H9 (cell line): ENCODE results near the gene TM2D1. TPM values are rescaled to one million over a fixed set of nuclear protein-coding genes. Genes with fewer than 3 reads are reported as not detected.

Source experiments
- DNase-seq: peaks from one replicate; pipeline ENCODE4 v3.0.0-alpha.2; 2017
- H2AFZ ChIP-seq: one replicate; pipeline ENCODE4 v1.6.1; 2013; ENCODE audit warnings: mild to moderate bottlenecking, low read length, control low read depth, moderate library complexity
- H2AK5ac ChIP-seq: 2 replicates; pipeline ENCODE4 v1.6.1; 2013; ENCODE audit warnings: low read length, control low read depth, mixed read lengths; ENCODE audit not compliant: insufficient read length
- H2BK120ac ChIP-seq: one replicate; pipeline ENCODE4 v1.6.1; 2013; ENCODE audit warnings: low read depth, mild to moderate bottlenecking, low read length, control low read depth, inconsistent platforms; ENCODE audit not compliant: poor library complexity, severe bottlenecking
- H2BK12ac ChIP-seq: 2 replicates; pipeline ENCODE4 v1.6.1; 2013; ENCODE audit warnings: low read length, control low read depth, mixed read lengths, low read depth; ENCODE audit not compliant: insufficient read length
- H2BK15ac ChIP-seq: 2 replicates; pipeline ENCODE4 v1.6.1; 2013; ENCODE audit warnings: low read depth, low read length, control low read depth
- H2BK20ac ChIP-seq: one replicate; pipeline ENCODE4 v1.6.1; 2013; ENCODE audit warnings: low read depth, mild to moderate bottlenecking, low read length, control low read depth, inconsistent platforms; ENCODE audit not compliant: poor library complexity, severe bottlenecking
- H2BK5ac ChIP-seq: 2 replicates; pipeline ENCODE4 v1.6.1; 2013; ENCODE audit warnings: low read length, control low read depth, mixed read lengths; ENCODE audit not compliant: insufficient read length
- H3K14ac ChIP-seq: 2 replicates; pipeline ENCODE4 v1.6.1; 2013; ENCODE audit warnings: low read length, control low read depth; ENCODE audit not compliant: insufficient read depth
- H3K18ac ChIP-seq: 2 replicates; pipeline ENCODE4 v1.6.1; 2013; ENCODE audit warnings: low read depth, mild to moderate bottlenecking, mixed read lengths, low read length, control low read depth; ENCODE audit not compliant: insufficient read length
- H3K23ac ChIP-seq: 2 replicates; pipeline ENCODE4 v1.6.1; 2013; ENCODE audit warnings: low read length, control low read depth, mixed read lengths, low read depth; ENCODE audit not compliant: insufficient read length
- H3K23me2 ChIP-seq: 2 replicates; pipeline ENCODE4 v1.6.1; 2013; ENCODE audit warnings: low read depth, mild to moderate bottlenecking, mixed read lengths, low read length, control low read depth; ENCODE audit not compliant: insufficient read length, poor library complexity, severe bottlenecking
- H3K27ac ChIP-seq: 2 replicates; pipeline ENCODE4 v1.5.1; 2013; ENCODE audit warnings: low read length, control low read depth, mixed read lengths, low read depth; ENCODE audit not compliant: insufficient read length
- H3K27me3 ChIP-seq: 2 replicates; pipeline ENCODE4 v1.6.1; 2013; ENCODE audit warnings: low read length, control low read depth, inconsistent platforms; ENCODE audit not compliant: insufficient read depth
- H3K4ac ChIP-seq: 2 replicates; pipeline ENCODE4 v1.6.1; 2013; ENCODE audit warnings: low read depth, mild to moderate bottlenecking, control low read depth, inconsistent platforms, low read length, moderate library complexity
- H3K4me1 ChIP-seq: 2 replicates; pipeline ENCODE4 v1.6.1; 2013; ENCODE audit warnings: low read length, control low read depth, inconsistent platforms; ENCODE audit not compliant: insufficient read depth
- H3K4me2 ChIP-seq: 2 replicates; pipeline ENCODE4 v1.6.1; 2013; ENCODE audit warnings: low read length, control low read depth, mixed read lengths; ENCODE audit not compliant: insufficient read length, insufficient read depth
- H3K56ac ChIP-seq: 2 replicates; pipeline ENCODE4 v1.6.1; 2013; ENCODE audit warnings: low read depth, mild to moderate bottlenecking, mixed read lengths, low read length, control low read depth; ENCODE audit not compliant: insufficient read length
- H3K79me1 ChIP-seq: 2 replicates; pipeline ENCODE4 v1.6.1; 2013; ENCODE audit warnings: low read depth, mild to moderate bottlenecking, moderate library complexity, low read length, control low read depth, inconsistent platforms; ENCODE audit not compliant: insufficient read depth, poor library complexity, severe bottlenecking
- H3K79me2 ChIP-seq: 2 replicates; pipeline ENCODE4 v1.6.1; 2013; ENCODE audit warnings: low read length, control low read depth, inconsistent platforms; ENCODE audit not compliant: insufficient read depth
- H3K9ac ChIP-seq: 2 replicates; pipeline ENCODE4 v1.6.1; 2013; ENCODE audit warnings: low read length, control low read depth, mixed read lengths; ENCODE audit not compliant: insufficient read length; ENCODE audit errors: extremely low read depth
- H3K9me3 ChIP-seq: one replicate; pipeline ENCODE4 v1.6.1; 2013; ENCODE audit warnings: low read depth, low read length, inconsistent platforms; ENCODE audit not compliant: control insufficient read depth
- H3T11ph ChIP-seq: one replicate; pipeline ENCODE4 v1.6.1; 2013; ENCODE audit warnings: mild to moderate bottlenecking, low read length, control low read depth, inconsistent platforms
- H4K20me1 ChIP-seq: one replicate; pipeline ENCODE4 v1.6.1; 2013; ENCODE audit not compliant: control insufficient read depth, insufficient read length, insufficient read depth
- H4K5ac ChIP-seq: 2 replicates; pipeline ENCODE4 v1.6.1; 2013; ENCODE audit warnings: low read depth, mild to moderate bottlenecking, mixed read lengths, low read length, control low read depth; ENCODE audit not compliant: insufficient read length
- H4K8ac ChIP-seq: replicated peaks from 2 replicates; pipeline ENCODE4 v1.6.1; 2013; ENCODE audit warnings: low read length, control low read depth, mixed read lengths, low read depth; ENCODE audit not compliant: insufficient read length
- H4K91ac ChIP-seq: 2 replicates; pipeline ENCODE4 v1.6.1; 2013; ENCODE audit warnings: low read depth, mild to moderate bottlenecking, moderate library complexity, mixed read lengths, low read length, control low read depth; ENCODE audit not compliant: insufficient read length
- H3K27ac Mint-ChIP-seq, 3 experiments: 2 replicates in 2 of 3; 3 replicates in 1 of 3; pipeline ENCODE4 v1.8.0; 2020 to 2021; ENCODE audit warnings: mixed read lengths in 3 of 3, mild to moderate bottlenecking in 1 of 3, moderate library complexity in 1 of 3
- H3K27me3 Mint-ChIP-seq: 2 replicates; pipeline ENCODE4 v1.8.0; 2021; ENCODE audit warnings: low read depth, mild to moderate bottlenecking, moderate library complexity, mixed read lengths
- H3K36me3 Mint-ChIP-seq, 3 experiments: 2 replicates in 2 of 3; 3 replicates in 1 of 3; pipeline ENCODE4 v1.8.0; 2020 to 2021; ENCODE audit warnings: low read depth in 3 of 3, mixed read lengths in 3 of 3; ENCODE audit not compliant: insufficient read depth in 1 of 3
- H3K4me1 Mint-ChIP-seq, 2 experiments: 2 replicates each; pipeline ENCODE4 v1.8.0; 2020; ENCODE audit warnings: mixed read lengths in 2 of 2
- H3K4me3 Mint-ChIP-seq, 2 experiments: 2 replicates in 1 of 2; 3 replicates in 1 of 2; pipeline ENCODE4 v1.8.0; 2020 to 2021; ENCODE audit warnings: mild to moderate bottlenecking in 2 of 2, mixed read lengths in 2 of 2, moderate library complexity in 1 of 2
- H3K9me3 Mint-ChIP-seq, 2 experiments: 2 replicates in 1 of 2; 3 replicates in 1 of 2; pipeline ENCODE4 v1.8.0; 2020; ENCODE audit warnings: mild to moderate bottlenecking in 2 of 2, mixed read lengths in 2 of 2, moderate library complexity in 1 of 2
- CTCF ChIP-seq: fragments of 200-600 bp; sonication (generic); conservative IDR thresholded peaks from 3 replicates; pipeline ENCODE4 v1.8.0; 2021; ENCODE audit warnings: antibody characterized with exemption, mild to moderate bottlenecking
- WGBS: extraction: QIAGEN DNeasy Blood & Tissue Kit; methylation state at CpG from one replicate; pipeline ENCODE4 v1.1.7; 2013; ENCODE audit warnings: missing lambda C conversion rate, low lambda C conversion rate, mixed read lengths; ENCODE audit not compliant: insufficient read length; ENCODE audit errors: extremely low coverage; 5-methylcytosine and 5-hydroxymethylcytosine counted together
- total RNA-seq: library from RNA; stranded (reverse); gene quantifications from 2 replicates; pipeline ENCODE4 v1.2.1, GENCODE V29; 2021

The TM2D1 gene
- total RNA-seq, 1 experiment from 2014 or later: 20.3 TPM

- Mint-ChIP-seq H3K27me3 (no peaks in the 10 kb centered on the region), H3K9me3 (no peaks in the 10 kb centered on the region), H3K4me1 (peaks cover 27 to 30% of the 10 kb centered on the region in 2 experiments), H3K36me3 (peaks cover 0 to 5% (median 5%) of the 10 kb centered on the region in 3 experiments; a peak in 4 of 7 replicates), H3K27ac (no peak overlapping the region), H3K4me3 (peak overlapping the region; percentile 86 to 93)
- H4K5ac ChIP-seq: no peak overlapping the region
- no peak for TF ChIP-seq CTCF
- H4K91ac ChIP-seq: no peak overlapping the region
- H3K27ac ChIP-seq: no peak overlapping the region
- H3K4ac ChIP-seq: no peak overlapping the region
- peaks cover 9% of the 10 kb centered on the region for H3K23me2 ChIP-seq
- no peak overlapping the region for H3K18ac ChIP-seq
- H3K79me2 ChIP-seq: peaks cover 13% of the 10 kb centered on the region; the same call in 1 of the 2 replicates
- DNase-seq: no peak
- WGBS: no CpG with 5 or more reads among the region's 6 CpGs
- H3K79me1 ChIP-seq: peaks cover 3% of the 10 kb centered on the region
- H3K4me1 ChIP-seq: peaks cover 9% of the 10 kb centered on the region; the same call in 1 of the 2 replicates
- H2AK5ac ChIP-seq: no peak overlapping the region
- H2AFZ ChIP-seq: no peak overlapping the region
- no peak overlapping the region for H4K8ac ChIP-seq
- H3K56ac ChIP-seq: no peak overlapping the region
- no peak overlapping the region for H3K14ac ChIP-seq
- H3K27me3 ChIP-seq: no peaks in the 10 kb centered on the region
- H3K9ac ChIP-seq: no peak overlapping the region
- no peak overlapping the region for H2BK20ac ChIP-seq
- no peak overlapping the region for H2BK12ac ChIP-seq
- no peak overlapping the region for H3K23ac ChIP-seq
- H2BK5ac ChIP-seq: no peak overlapping the region
- no peaks in the 10 kb centered on the region for H3K9me3 ChIP-seq
- H2BK15ac ChIP-seq: no peak overlapping the region
- H4K20me1 ChIP-seq: no peaks in the 10 kb centered on the region
- H2BK120ac ChIP-seq: no peak overlapping the region
- peak overlapping the region; percentile 72 for H3K4me2 ChIP-seq
- no peak overlapping the region for H3T11ph ChIP-seq
Observed at GRCh38 chr1:61743716-61744580, 19.0 kb upstream of the TM2D1 start.
